HepG2 (cell line): Measurements from ENCODE around the gene PCSK5. TPM values are rescaled to one million over a fixed set of nuclear protein-coding genes. Genes with fewer than 3 reads are reported as not detected.

Experiments used
- ATAC-seq: fragments of 200-7000 bp; cut with Tn5 transposase; 3 replicates; pipeline ENCODE4 v1.9.1; 2020; ENCODE audit warnings: mild to moderate bottlenecking, moderate library complexity
- BruUV-seq: library from RNA; stranded (reverse); fragments of 400-500 nt; replicated peaks from 2 replicates; lab custom pipeline; 2021; lab: Mats Ljungman, UMichigan
- CTCF ChIA-PET: fragments of 300-600 bp; formaldehyde crosslinking; extraction: SDS; loops from one replicate; lab custom pipeline; 2021; ENCODE audit warnings: low total read pairs, inconsistent platforms, low intra/inter-chr PET ratio; lab: Yijun Ruan, JAX
- POLR2A ChIA-PET: fragments of 350-600 bp; sonication (Branson Sonifier 250); formaldehyde crosslinking; loops from one replicate; lab custom pipeline; 2020; ENCODE audit warnings: antibody characterized with exemption, inconsistent platforms; lab: Yijun Ruan, JAX
- DNase-seq: peaks from one replicate; pipeline ENCODE4 v3.0.0-alpha.2; 2015; ENCODE audit warnings: low spot score
- FAIRE-seq: peaks from 3 replicates; lab custom pipeline; 2011; peaks lifted over from hg19 to GRCh38; lab: Jason Lieb, UNC
- H2AFZ ChIP-seq: one replicate; pipeline ENCODE4 v1.6.1; 2011; ENCODE audit warnings: low read length, inconsistent platforms
- H3K27ac ChIP-seq: fragments of 300-600 bp; 3 replicates; pipeline ENCODE4 v1.8.0; 2011; ENCODE audit warnings: mixed run types, mild to moderate bottlenecking, mixed read lengths, low read length, inconsistent platforms; ENCODE audit not compliant: insufficient read depth; ENCODE audit errors: extremely low read length
- H3K27me3 ChIP-seq, 2 experiments: fragments of 200-600 bp in 1 of 2; 2 replicates in 1 of 2; 3 replicates in 1 of 2; pipeline versions ENCODE4 v1.6.0 to v1.8.0; 2011; ENCODE audit warnings: low read length in 2 of 2, mild to moderate bottlenecking in 2 of 2, moderate library complexity in 2 of 2, inconsistent platforms in 1 of 2; ENCODE audit not compliant: insufficient read depth in 2 of 2, control insufficient read depth in 1 of 2
- H3K36me3 ChIP-seq, 2 experiments: fragments of 200-600 bp in 1 of 2; replicated peaks in 1 of 2; 2 replicates in 1 of 2; 3 replicates in 1 of 2; pipeline versions ENCODE4 v1.5.1 to v1.8.0; 2011; ENCODE audit warnings: low read length in 2 of 2, inconsistent platforms in 1 of 2; ENCODE audit not compliant: insufficient read depth in 2 of 2, control insufficient read depth in 1 of 2
- H3K4me1 ChIP-seq: 2 replicates; pipeline ENCODE4 v1.5.1; 2012; ENCODE audit warnings: low read length, inconsistent platforms; ENCODE audit not compliant: insufficient read depth
- H3K4me2 ChIP-seq: 2 replicates; pipeline ENCODE4 v1.6.0; 2011; ENCODE audit warnings: low read depth, low read length, inconsistent platforms
- H3K4me3 ChIP-seq, 3 experiments: fragments of 200-600 bp in 1 of 3; sonication (generic), shearing (Covaris generic) in 1 of 3; replicated peaks in 1 of 3; 2 replicates each; pipeline ENCODE4 v1.5.1; 2011 to 2016; ENCODE audit warnings: low read length in 3 of 3, inconsistent platforms in 2 of 3, low read depth in 2 of 3, mild to moderate bottlenecking in 2 of 3, control low read depth in 1 of 3, mixed read lengths in 1 of 3; ENCODE audit not compliant: insufficient read depth in 1 of 3
- H3K79me2 ChIP-seq: one replicate; pipeline ENCODE4 v1.6.1; 2011; ENCODE audit warnings: low read length, inconsistent platforms; ENCODE audit not compliant: insufficient read depth
- H3K9ac ChIP-seq: 2 replicates; pipeline ENCODE4 v1.6.0; 2011; ENCODE audit warnings: mild to moderate bottlenecking, low read depth, low read length, inconsistent platforms; ENCODE audit not compliant: insufficient read depth
- H3K9me3 ChIP-seq: 2 replicates; pipeline ENCODE4 v1.5.1; 2012; ENCODE audit warnings: mild to moderate bottlenecking, low read length
- H4K20me1 ChIP-seq: 2 replicates; pipeline ENCODE4 v1.6.0; 2011; ENCODE audit warnings: inconsistent platforms, mild to moderate bottlenecking, low read length, moderate library complexity; ENCODE audit not compliant: insufficient read depth
- ARID2 ChIP-seq: sonication (generic); formaldehyde crosslinking; IDR thresholded peaks from 2 replicates; pipeline ENCODE4 v1.8.1; 2022; ENCODE audit warnings: mild to moderate bottlenecking, missing genetic modification reagents, borderline replicate concordance
- FOXC1 ChIP-seq: sonication (generic); formaldehyde crosslinking; IDR thresholded peaks from 2 replicates; pipeline ENCODE4 v1.8.0; 2022; ENCODE audit warnings: mild to moderate bottlenecking, missing genetic modification reagents, borderline replicate concordance
- JUND ChIP-seq: sonication (generic); formaldehyde crosslinking; IDR thresholded peaks from 2 replicates; pipeline ENCODE4 v1.8.0; 2022; ENCODE audit warnings: mild to moderate bottlenecking, missing genetic modification reagents
- MAZ ChIP-seq, 2 experiments: sonication (generic) in 1 of 2; formaldehyde crosslinking in 1 of 2; IDR thresholded peaks; 2 replicates each; pipeline versions ENCODE4 v1.5.0 to v1.6.1; 2012 to 2020; ENCODE audit warnings: low read depth in 2 of 2, mild to moderate bottlenecking in 2 of 2, borderline replicate concordance in 1 of 2, improper control_type of control experiment in 1 of 2, low read length in 1 of 2, missing genetic modification reagents in 1 of 2, moderate library complexity in 1 of 2
- MYPOP ChIP-seq: sonication (generic); formaldehyde crosslinking; IDR thresholded peaks from 2 replicates; pipeline ENCODE4 v1.8.1; 2023; ENCODE audit warnings: mild to moderate bottlenecking, moderate library complexity, missing genetic modification reagents
- PHF8 ChIP-seq: sonication (generic); formaldehyde crosslinking; IDR thresholded peaks from 2 replicates; pipeline ENCODE4 v1.5.0; 2020; ENCODE audit warnings: missing genetic modification reagents
- TRAFD1 ChIP-seq: sonication (generic); formaldehyde crosslinking; IDR thresholded peaks from 2 replicates; pipeline ENCODE4 v1.5.1; 2020; ENCODE audit warnings: missing genetic modification reagents, mild to moderate bottlenecking, borderline replicate concordance
- UBTF ChIP-seq: sonication (generic); formaldehyde crosslinking; IDR thresholded peaks from 2 replicates; pipeline ENCODE4 v1.4.0; 2020; ENCODE audit warnings: mild to moderate bottlenecking, missing genetic modification reagents
- ZBTB37 ChIP-seq: sonication (generic); formaldehyde crosslinking; IDR thresholded peaks from 2 replicates; pipeline ENCODE4 v1.4.0; 2020; ENCODE audit warnings: mild to moderate bottlenecking, missing genetic modification reagents
- ZFYVE20 ChIP-seq: sonication (generic); formaldehyde crosslinking; IDR thresholded peaks from 2 replicates; pipeline ENCODE4 v1.8.0; 2023; ENCODE audit warnings: low read depth, mild to moderate bottlenecking, moderate library complexity, missing genetic modification reagents, borderline replicate concordance
- ZNF136 ChIP-seq: sonication (generic); formaldehyde crosslinking; IDR thresholded peaks from 2 replicates; pipeline ENCODE4 v1.8.1; 2022; ENCODE audit warnings: low read depth, mild to moderate bottlenecking, moderate library complexity, missing genetic modification reagents
- ZNF235 ChIP-seq: sonication (generic); formaldehyde crosslinking; IDR thresholded peaks from 2 replicates; pipeline ENCODE4 v1.8.1; 2023; ENCODE audit warnings: mild to moderate bottlenecking, missing genetic modification reagents, borderline replicate concordance
- ZNF550 ChIP-seq: sonication (generic); formaldehyde crosslinking; IDR thresholded peaks from 2 replicates; pipeline ENCODE4 v1.4.0; 2020; ENCODE audit warnings: mild to moderate bottlenecking, missing genetic modification reagents, borderline replicate concordance
- ZNF605 ChIP-seq: sonication (generic); formaldehyde crosslinking; IDR thresholded peaks from 2 replicates; pipeline ENCODE4 v1.8.0; 2022; ENCODE audit warnings: mild to moderate bottlenecking, missing genetic modification reagents
- ZNF678 ChIP-seq: sonication (generic); formaldehyde crosslinking; IDR thresholded peaks from 2 replicates; pipeline ENCODE4 v1.4.0; 2020; ENCODE audit warnings: mild to moderate bottlenecking, missing genetic modification reagents
- ZNF749 ChIP-seq: sonication (generic); formaldehyde crosslinking; IDR thresholded peaks from 2 replicates; pipeline ENCODE4 v1.8.0; 2022; ENCODE audit warnings: mild to moderate bottlenecking, missing genetic modification reagents, moderate library complexity, borderline replicate concordance
- WGBS: methylation state at CpG from one replicate; pipeline ENCODE4 v1.1.6; 2017; ENCODE audit warnings: low lambda C conversion rate; 5-methylcytosine and 5-hydroxymethylcytosine counted together
- in situ Hi-C: cut with HindIII; loops from 2 replicates; pipeline ENCODE4 v1.10.0; 2017; ENCODE audit warnings: low pct_unique_long_range_greater_than_20kb; ENCODE audit not compliant: extremely low pct_ligation_motif_present
- intact Hi-C: fragments of 100-400 bp; cut with micrococcal nuclease; formaldehyde crosslinking; loops from one replicate; pipeline ENCODE4 v1.10.0; 2022; ENCODE audit not compliant: unreplicated experiment
- polyA plus RNA-seq, 8 experiments: library from polyadenylated mRNA; depleted of rRNA in 3 of 8; stranded (reverse) in 7 of 8; unstranded in 1 of 8; fragments of >200 nt; fragmentation: Illumina TruSeq in 4 of 8; extraction: Trizol in 4 of 8; gene quantifications; 2 replicates each; pipeline versions ENCODE4 v1.2.1 to v1.2.3, GENCODE V29; 2011 to 2016; ENCODE audit warnings: low read depth in 4 of 8, missing spikeins in 1 of 8, mixed read lengths in 1 of 8; ENCODE audit not compliant: insufficient read depth in 1 of 8
- total RNA-seq, 5 experiments: library from RNA; depleted of rRNA; stranded (reverse); fragments of >200 nt; fragmentation: Illumina TruSeq; extraction: Trizol; gene quantifications; 2 replicates each; pipeline ENCODE4 v1.2.3, GENCODE V29; 2016; ENCODE audit warnings: low read depth in 1 of 5

Gene PCSK5
- total and polyA plus RNA-seq, 2 of the 13 experiments (the other 11 are each of a cell fraction or from before 2014, with no cell fraction given), result 0.55 to 0.66 TPM

- Histone ChIP-seq H3K4me1 (peaks cover 7% of the 10 kb centered on the region; the same call in 1 of the 2 replicates), H3K4me3 (no peak overlapping the region), H3K27ac (no peak overlapping the region), H4K20me1 (no peaks in the 10 kb centered on the region), H3K36me3 (no peaks in the 10 kb centered on the region), H3K79me2 (no peaks in the 10 kb centered on the region), H3K9me3 (no peaks in the 10 kb centered on the region), H2AFZ (no peak overlapping the region), H3K4me2 (no peak overlapping the region), H3K9ac (no peak overlapping the region), H3K27me3 (peaks cover 0 to 4% of the 10 kb centered on the region in 2 experiments; a peak in 1 of 5 replicates)
- no peak for FAIRE-seq
- intact Hi-C loops (no loop called here), in situ Hi-C loops (no loop called here)
- no peak for ATAC-seq
- POLR2A ChIA-PET, result no interaction called here
- WGBS, result 51% methylated on average over 7 of the region's 7 CpGs
- TF ChIP-seq ZNF235 (CRISPR knock-in tag) (no peak), MYPOP (CRISPR knock-in tag) (no peak), ZFYVE20 (CRISPR knock-in tag) (no peak), PHF8 (no peak), ZNF550 (no peak), ARID2 (CRISPR knock-in tag) (no peak), FOXC1 (CRISPR knock-in tag) (no peak), TRAFD1 (no peak), ZNF678 (CRISPR knock-in tag) (no peak), JUND (CRISPR knock-in tag) (no peak), UBTF (CRISPR knock-in tag) (no peak), MAZ (IDR thresholded peaks at IDR 0.05; ENCODE audit: borderline replicate concordance, low read depth, low read length) (no peak), MAZ (CRISPR knock-in tag; IDR thresholded peaks at IDR 0.05; ENCODE audit: low read depth) (no peak), ZBTB37 (CRISPR knock-in tag) (no peak), ZNF136 (CRISPR knock-in tag) (no peak), ZNF749 (CRISPR knock-in tag) (no peak), ZNF605 (CRISPR knock-in tag) (no peak)
- no peak for DNase-seq
- BruUV-seq, result no TSS peak
- CTCF ChIA-PET, result no interaction called here
Observed at GRCh38 chr9:76292246-76292645, 401.8 kb downstream of the PCSK5 start.
